Prostate gland (tissue), 2 donors: ENCODE measurements around the gene SMARCA2. TPM values are rescaled to one million over a fixed set of nuclear protein-coding genes. Genes with fewer than 3 reads are reported as not detected.

ENCODE experiments used
- DNase-seq: peaks from one replicate; pipeline ENCODE4 v3.0.0-alpha.2; 2019; ENCODE audit warnings: low spot score
- H3K27ac ChIP-seq, 2 donors: fragments of 200-600 bp; sonication (generic); 2 replicates each; pipeline ENCODE4 v1.5.1; 2017 to 2019
- H3K27me3 ChIP-seq: fragments of 200-600 bp; sonication (generic); replicated peaks from 2 replicates; pipeline ENCODE4 v1.5.1; 2019; ENCODE audit not compliant: insufficient read depth
- H3K36me3 ChIP-seq, 2 donors: fragments of 200-600 bp; sonication (generic); 1 replicate in 1 of 2; 2 replicates in 1 of 2; pipeline versions ENCODE4 v1.5.1 to v1.8.1; 2017 to 2019
- H3K4me1 ChIP-seq: fragments of 200-600 bp; sonication (generic); replicated peaks from 2 replicates; pipeline ENCODE4 v1.5.1; 2019
- H3K4me3 ChIP-seq, 2 donors: fragments of 200-600 bp; sonication (generic); 2 replicates each; pipeline ENCODE4 v1.5.1; 2017 to 2019
- H3K9me3 ChIP-seq: fragments of 200-600 bp; sonication (generic); 2 replicates; pipeline ENCODE4 v1.5.1; 2017
- POLR2A ChIP-seq: fragments of 450-650 bp; IDR thresholded peaks from one replicate; pipeline ENCODE4 v1.6.1; 2016; ENCODE audit warnings: antibody characterized with exemption, mild to moderate bottlenecking
- POLR2AphosphoS5 ChIP-seq: sonication (generic); formaldehyde crosslinking; IDR thresholded peaks from one replicate; pipeline ENCODE4 v1.6.1; 2017; ENCODE audit warnings: antibody characterized with exemption
- WGBS: methylation state at CpG from one replicate; pipeline ENCODE4 v1.1.5; 2018; 5-methylcytosine and 5-hydroxymethylcytosine counted together
- intact Hi-C: fragments of 100-400 bp; cut with DNase I; formaldehyde crosslinking; loops from one replicate; pipeline ENCODE4 v1.14.2; 2022
- total RNA-seq, 2 donors: library from RNA; depleted of rRNA; stranded (reverse); fragments of >200 nt; gene quantifications; one replicate each; pipeline ENCODE4 v1.1.0, GENCODE V29; 2016
- TF ChIP-seq, protein P1 (sequence below), 4 experiments: fragments of 200-600 bp in 2 of 4; fragments of 450-650 bp in 2 of 4; sonication (generic) in 2 of 4; IDR thresholded peaks; 1 replicate in 3 of 4; 2 replicates in 1 of 4; pipeline ENCODE4 v1.5.1; 2016 to 2019; ENCODE audit warnings: antibody characterized with exemption in 4 of 4, mild to moderate bottlenecking in 2 of 4, moderate library complexity in 2 of 4

SMARCA2 gene
- total RNA-seq, 2 donors from 2014 or later: 125 to 175 TPM

DNA sequence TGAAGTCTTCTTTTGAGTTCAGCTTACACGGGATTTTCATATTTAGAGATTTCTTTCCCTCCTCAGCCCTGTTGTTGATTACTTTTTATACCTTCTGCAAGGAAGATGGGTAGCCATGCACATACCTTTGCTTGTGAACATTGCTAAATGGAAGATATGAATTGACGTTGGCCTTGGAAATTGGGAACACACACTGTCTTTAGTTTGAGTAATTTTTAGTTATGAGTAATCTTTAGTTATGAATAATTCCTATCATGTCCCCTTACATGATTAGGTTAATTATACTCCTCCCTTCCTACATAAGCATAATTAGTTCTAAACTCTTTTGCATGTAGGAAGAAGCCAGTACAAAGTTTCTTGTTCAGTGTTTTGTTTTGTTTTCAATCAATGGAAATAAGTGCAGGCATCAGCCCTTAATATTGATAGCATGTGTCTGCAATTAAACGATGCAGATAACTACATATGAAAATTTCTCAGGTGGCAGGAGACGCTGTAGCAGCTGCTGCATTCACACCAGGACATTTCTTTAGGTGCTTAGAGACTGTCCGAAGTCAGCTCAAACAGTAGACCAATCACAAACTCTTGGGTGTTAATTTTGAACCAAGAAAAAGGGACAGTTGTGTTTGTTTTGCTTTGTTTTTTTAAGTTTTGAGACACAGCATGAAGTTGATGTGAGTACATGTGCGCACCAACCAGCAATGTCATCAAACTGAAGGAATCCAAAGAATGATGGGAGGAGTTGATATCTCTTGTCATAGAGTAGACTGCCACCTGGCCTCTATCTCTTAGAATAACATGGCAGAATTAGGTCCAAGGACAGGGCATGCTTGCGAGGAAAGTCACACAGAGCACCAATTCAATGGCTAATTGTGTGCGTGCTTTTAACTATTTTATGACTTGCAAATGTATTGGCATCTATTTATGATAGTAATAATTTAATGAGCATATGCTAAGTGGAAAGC lies 51.4 kb downstream of the SMARCA2 start:
- H3K27ac ChIP-seq: no peak overlapping the region
- WGBS: 75% methylated on average over 8 of the region's 8 CpGs
- no peaks in the 10 kb centered on the region for H3K36me3 ChIP-seq
- H3K27me3 ChIP-seq: no peaks in the 10 kb centered on the region
- H3K4me1 ChIP-seq: no peaks in the 10 kb centered on the region
- no peaks in the 10 kb centered on the region for H3K9me3 ChIP-seq
- no peak overlapping the region for H3K4me3 ChIP-seq
- intact Hi-C loops: no loop called here
- DNase-seq: peak; percentile 11
- TF ChIP-seq POLR2A (no peak), POLR2AphosphoS5 (peak; percentile 43)
- TF ChIP-seq, protein P1, sequence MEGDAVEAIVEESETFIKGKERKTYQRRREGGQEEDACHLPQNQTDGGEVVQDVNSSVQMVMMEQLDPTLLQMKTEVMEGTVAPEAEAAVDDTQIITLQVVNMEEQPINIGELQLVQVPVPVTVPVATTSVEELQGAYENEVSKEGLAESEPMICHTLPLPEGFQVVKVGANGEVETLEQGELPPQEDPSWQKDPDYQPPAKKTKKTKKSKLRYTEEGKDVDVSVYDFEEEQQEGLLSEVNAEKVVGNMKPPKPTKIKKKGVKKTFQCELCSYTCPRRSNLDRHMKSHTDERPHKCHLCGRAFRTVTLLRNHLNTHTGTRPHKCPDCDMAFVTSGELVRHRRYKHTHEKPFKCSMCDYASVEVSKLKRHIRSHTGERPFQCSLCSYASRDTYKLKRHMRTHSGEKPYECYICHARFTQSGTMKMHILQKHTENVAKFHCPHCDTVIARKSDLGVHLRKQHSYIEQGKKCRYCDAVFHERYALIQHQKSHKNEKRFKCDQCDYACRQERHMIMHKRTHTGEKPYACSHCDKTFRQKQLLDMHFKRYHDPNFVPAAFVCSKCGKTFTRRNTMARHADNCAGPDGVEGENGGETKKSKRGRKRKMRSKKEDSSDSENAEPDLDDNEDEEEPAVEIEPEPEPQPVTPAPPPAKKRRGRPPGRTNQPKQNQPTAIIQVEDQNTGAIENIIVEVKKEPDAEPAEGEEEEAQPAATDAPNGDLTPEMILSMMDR (IDR thresholded peaks at IDR 0.05): peak in 2 of 4 experiments; percentile 19 to 52

DNA sequence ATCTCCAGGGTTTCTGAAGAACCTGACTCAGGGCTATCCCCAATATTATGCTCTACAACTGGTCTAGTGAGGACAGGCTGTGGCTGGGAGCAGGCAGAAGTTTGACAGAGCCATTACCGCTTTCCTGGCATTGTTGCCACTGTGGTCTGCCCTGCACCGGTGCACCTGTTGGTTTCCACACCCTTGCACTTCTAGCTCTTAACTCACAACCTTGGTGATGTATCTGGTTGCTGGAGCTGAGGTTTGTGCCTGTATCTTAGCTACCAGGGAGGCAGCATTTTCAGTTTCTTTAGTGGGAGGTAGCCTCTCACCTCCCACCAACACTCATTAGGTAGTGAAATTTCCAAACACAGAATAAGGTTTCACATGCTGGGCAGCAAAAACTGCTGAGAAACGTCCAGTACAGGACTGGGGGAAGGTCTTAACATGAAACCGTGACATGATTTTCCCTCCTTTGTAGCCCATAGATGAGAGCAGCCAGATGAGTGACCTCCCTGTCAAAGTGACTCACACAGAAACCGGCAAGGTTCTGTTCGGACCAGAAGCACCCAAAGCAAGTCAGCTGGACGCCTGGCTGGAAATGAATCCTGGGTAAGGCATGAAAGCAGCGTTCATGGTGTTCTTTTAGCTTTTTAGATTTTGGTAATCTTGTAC lies 57.7 kb downstream of the SMARCA2 start:
- TF ChIP-seq, protein P1 (IDR thresholded peaks at IDR 0.05): no peak
- TF ChIP-seq POLR2AphosphoS5 (no peak), POLR2A (no peak)
- WGBS: 74% methylated on average over 8 of the region's 8 CpGs
- no peaks in the 10 kb centered on the region for H3K9me3 ChIP-seq

DNA sequence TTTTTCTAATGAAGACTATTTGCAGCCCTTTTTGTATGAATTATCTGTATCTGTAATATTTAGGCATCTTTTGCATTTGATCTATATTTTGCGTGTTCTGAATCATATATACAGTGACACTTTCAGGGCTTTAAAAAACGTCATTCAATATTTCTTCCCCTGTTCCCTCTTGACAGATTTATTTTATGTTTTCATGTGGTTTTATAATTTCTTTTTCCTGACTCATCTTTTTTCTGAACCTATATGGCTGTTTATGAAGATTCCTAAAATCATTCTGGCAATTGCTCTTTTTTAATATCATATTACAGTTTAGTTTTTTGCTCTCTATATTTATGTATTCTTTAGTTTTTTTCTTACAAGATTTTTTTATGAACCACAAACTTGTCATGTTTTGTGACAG lies 67.6 kb downstream of the SMARCA2 start:
- TF ChIP-seq POLR2A: no peak
- no peak for TF ChIP-seq POLR2AphosphoS5
- TF ChIP-seq, protein P1 (IDR thresholded peaks at IDR 0.05): no peak

More for the DNA sequence above, 57.7 kb downstream of the SMARCA2 start:
- no peaks in the 10 kb centered on the region for H3K4me1 ChIP-seq
- H3K27ac ChIP-seq: no peak overlapping the region
- intact Hi-C loops: no loop called here
- DNase-seq: no peak
- no peak overlapping the region for H3K4me3 ChIP-seq
- H3K36me3 ChIP-seq: peaks cover 15 to 16% of the 10 kb centered on the region in 2 donors
- H3K27me3 ChIP-seq: no peaks in the 10 kb centered on the region

DNA sequence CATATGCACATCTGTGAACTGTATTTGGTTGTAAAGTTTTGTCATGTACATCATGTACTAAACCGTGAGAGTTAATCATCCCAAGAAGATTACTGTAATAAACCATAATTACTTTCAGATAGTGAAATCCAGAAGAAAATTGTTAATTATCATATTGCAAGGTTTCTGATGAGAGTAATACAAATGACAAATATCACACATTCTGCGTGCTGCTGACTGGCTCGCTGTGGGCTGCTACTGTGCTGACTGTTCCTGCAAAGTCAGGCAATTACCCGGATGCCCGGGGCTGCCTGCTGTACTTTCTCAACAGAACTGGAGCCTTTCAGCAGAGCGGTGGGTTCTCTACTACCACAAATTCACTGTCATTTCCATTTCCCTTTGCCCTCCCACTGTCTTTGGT lies 68.3 kb downstream of the SMARCA2 start:
- intact Hi-C loops: no loop called here
- 89% methylated on average over 6 of the region's 6 CpGs for WGBS
- Histone ChIP-seq H3K27ac (no peak overlapping the region), H3K27me3 (no peaks in the 10 kb centered on the region), H3K36me3 (peaks cover 0 to 4% of the 10 kb centered on the region in 2 donors), H3K4me3 (no peak overlapping the region), H3K9me3 (no peaks in the 10 kb centered on the region), H3K4me1 (no peaks in the 10 kb centered on the region)
- TF ChIP-seq, protein P1 (IDR thresholded peaks at IDR 0.05): no peak
- TF ChIP-seq POLR2AphosphoS5 (no peak), POLR2A (no peak)
- no peak for DNase-seq

More for the DNA sequence above, 67.6 kb downstream of the SMARCA2 start:
- no peak for DNase-seq
- no peaks in the 10 kb centered on the region for H3K9me3 ChIP-seq
- H3K27me3 ChIP-seq: no peaks in the 10 kb centered on the region
- H3K4me3 ChIP-seq: no peak overlapping the region
- no peak overlapping the region for H3K27ac ChIP-seq
- WGBS: 66% methylated on average over 2 of the region's 2 CpGs
- intact Hi-C loops: no loop called here
- no peaks in the 10 kb centered on the region for H3K4me1 ChIP-seq
- peaks cover 2 to 7% of the 10 kb centered on the region in 2 donors for H3K36me3 ChIP-seq
